Endometrium (tissue), 2 donors: ENCODE data around the gene SCAND1.

Source experiments
- FAIRE-seq: peaks from 2 replicates; lab custom pipeline; 2012; peaks lifted over from hg19 to GRCh38; lab: Jason Lieb, UNC
- donor health status: control.
- donor health status: control.

Gene SCAND1

DNA sequence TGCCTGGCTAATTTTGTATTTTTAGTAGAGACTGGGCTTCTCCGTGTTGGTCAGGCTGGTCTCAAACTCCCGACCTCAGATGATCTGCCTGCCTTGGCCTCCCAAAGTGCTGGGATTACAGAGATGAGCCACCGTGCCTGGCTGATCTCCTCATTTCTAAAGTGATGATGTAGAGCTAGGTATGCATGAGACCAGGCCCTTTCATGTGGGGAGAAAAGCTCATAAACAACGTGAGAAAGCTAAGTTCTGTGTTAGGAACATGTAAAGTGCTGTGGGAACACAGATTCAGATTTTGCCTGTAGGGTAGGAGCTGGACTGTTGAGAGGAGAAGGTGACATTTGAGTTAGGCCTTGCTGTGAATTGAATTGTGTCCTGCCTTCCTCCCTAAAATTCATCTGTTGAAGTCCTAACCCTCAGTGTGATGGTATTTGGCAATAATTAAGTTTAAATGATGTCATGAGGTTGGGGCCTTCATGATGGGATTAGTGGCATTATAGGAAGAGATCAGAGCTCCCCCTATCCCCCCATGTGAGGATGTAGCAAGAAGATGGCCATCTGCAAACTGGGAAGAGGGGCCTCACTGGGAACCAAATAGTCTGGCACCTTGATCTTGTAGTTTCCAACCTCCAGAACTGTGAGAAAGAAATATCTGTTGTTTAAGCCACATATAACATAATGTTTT, 49.2 kb downstream of the SCAND1 start:
- no peak for FAIRE-seq

DNA sequence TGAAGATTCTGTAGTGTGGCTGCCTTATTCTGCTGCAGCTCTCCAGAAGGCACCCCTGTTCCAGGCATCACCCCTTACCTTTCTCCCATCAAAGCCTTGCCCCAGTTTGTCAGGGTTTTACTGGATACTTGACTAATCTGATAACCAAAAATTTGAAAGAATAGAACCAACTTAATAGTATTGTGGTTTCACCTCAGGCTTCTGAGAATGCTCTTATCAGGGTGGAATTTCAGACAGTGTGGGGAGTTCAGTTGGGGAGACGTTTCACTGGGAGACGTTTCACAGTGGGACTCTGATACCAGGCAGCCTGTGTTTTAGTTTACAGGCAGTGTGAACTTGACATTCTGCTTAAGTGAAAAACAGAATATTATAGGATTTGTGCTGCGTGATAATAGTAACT, 50.5 kb downstream of the SCAND1 start:
- no peak for FAIRE-seq
